HepG2 (cell line): ENCODE measurements around the gene CDH22. TPM values are rescaled to one million over a fixed set of nuclear protein-coding genes. Genes with fewer than 3 reads are reported as not detected.

Experiments used
- ETV6 ChIP-seq: sonication (generic); formaldehyde crosslinking; conservative IDR thresholded peaks from 2 replicates; pipeline ENCODE4 v1.4.0; 2020; ENCODE audit warnings: missing genetic modification reagents
- FOXM1 ChIP-seq: sonication (generic); formaldehyde crosslinking; IDR thresholded peaks from 2 replicates; pipeline ENCODE4 v1.5.0; 2020; ENCODE audit warnings: missing genetic modification reagents
- FOXP1 ChIP-seq, 2 experiments: fragments of 450-650 bp in 1 of 2; IDR thresholded peaks; 2 replicates each; pipeline ENCODE4 v1.6.1; 2017 to 2018; ENCODE audit warnings: antibody characterized with exemption in 1 of 2
- HNF4G ChIP-seq, 2 experiments: sonication (generic) in 1 of 2; formaldehyde crosslinking in 1 of 2; IDR thresholded peaks; 2 replicates each; pipeline versions ENCODE4 v1.4.0 to v1.6.1; 2011 to 2020; ENCODE audit warnings: borderline replicate concordance in 2 of 2, low read depth in 2 of 2, mild to moderate bottlenecking in 2 of 2, low read length in 1 of 2, missing genetic modification reagents in 1 of 2, moderate library complexity in 1 of 2
- ISL2 ChIP-seq: sonication (generic); formaldehyde crosslinking; IDR thresholded peaks from 2 replicates; pipeline ENCODE4 v1.5.0; 2020; ENCODE audit warnings: missing genetic modification reagents
- KDM1A ChIP-seq: IDR thresholded peaks from 2 replicates; pipeline ENCODE4 v1.6.1; 2016; ENCODE audit warnings: missing compliant biosample characterization
- PCBP1 ChIP-seq: fragments of 200-400 bp; formaldehyde crosslinking; IDR thresholded peaks from 2 replicates; pipeline ENCODE4 v1.6.1; 2017; ENCODE audit warnings: mild to moderate bottlenecking, low read depth, low read length, borderline replicate concordance
- RARG ChIP-seq: sonication (generic); formaldehyde crosslinking; IDR thresholded peaks from 2 replicates; pipeline ENCODE4 v1.4.0; 2020; ENCODE audit warnings: low read depth, mild to moderate bottlenecking, missing genetic modification reagents
- RBM39 ChIP-seq: fragments of 200-400 bp; formaldehyde crosslinking; IDR thresholded peaks from one replicate; pipeline ENCODE4 v1.6.1; 2018; ENCODE audit warnings: antibody characterized with exemption, mild to moderate bottlenecking, low read depth, low read length; ENCODE audit not compliant: poor library complexity, severe bottlenecking
- SALL1 ChIP-seq: sonication (generic); formaldehyde crosslinking; IDR thresholded peaks from 2 replicates; pipeline ENCODE4 v1.8.0; 2022; ENCODE audit warnings: mild to moderate bottlenecking, missing genetic modification reagents
- ZBTB7B ChIP-seq: sonication (generic); formaldehyde crosslinking; IDR thresholded peaks from 2 replicates; pipeline ENCODE4 v1.4.0; 2020; ENCODE audit warnings: missing genetic modification reagents
- ZNF253 ChIP-seq: sonication (generic); formaldehyde crosslinking; IDR thresholded peaks from 2 replicates; pipeline ENCODE4 v1.8.0; 2022; ENCODE audit warnings: mild to moderate bottlenecking, missing genetic modification reagents, borderline replicate concordance
- ZNF430 ChIP-seq: sonication (generic); formaldehyde crosslinking; IDR thresholded peaks from 2 replicates; pipeline ENCODE4 v1.9.0; 2021; ENCODE audit warnings: mild to moderate bottlenecking, missing genetic modification reagents
- ZNF567 ChIP-seq: sonication (generic); formaldehyde crosslinking; IDR thresholded peaks from 2 replicates; pipeline ENCODE4 v1.8.1; 2023; ENCODE audit warnings: mild to moderate bottlenecking, missing genetic modification reagents, borderline replicate concordance
- ZNF569 ChIP-seq: sonication (generic); formaldehyde crosslinking; IDR thresholded peaks from 2 replicates; pipeline ENCODE4 v1.5.0; 2020; ENCODE audit warnings: mild to moderate bottlenecking, missing genetic modification reagents, moderate library complexity, borderline replicate concordance
- ZNF737 ChIP-seq: sonication (generic); formaldehyde crosslinking; IDR thresholded peaks from 2 replicates; pipeline ENCODE4 v1.5.0; 2020; ENCODE audit warnings: missing genetic modification reagents, mild to moderate bottlenecking, borderline replicate concordance
- polyA plus RNA-seq, 8 experiments: library from polyadenylated mRNA; depleted of rRNA in 3 of 8; stranded (reverse) in 7 of 8; unstranded in 1 of 8; fragments of >200 nt; fragmentation: Illumina TruSeq in 4 of 8; extraction: Trizol in 4 of 8; gene quantifications; 2 replicates each; pipeline versions ENCODE4 v1.2.1 to v1.2.3, GENCODE V29; 2011 to 2016; ENCODE audit warnings: low read depth in 4 of 8, missing spikeins in 1 of 8, mixed read lengths in 1 of 8; ENCODE audit not compliant: insufficient read depth in 1 of 8
- total RNA-seq, 5 experiments: library from RNA; depleted of rRNA; stranded (reverse); fragments of >200 nt; fragmentation: Illumina TruSeq; extraction: Trizol; gene quantifications; 2 replicates each; pipeline ENCODE4 v1.2.3, GENCODE V29; 2016; ENCODE audit warnings: low read depth in 1 of 5
- TF ChIP-seq, protein P1 (sequence below): sonication (generic); formaldehyde crosslinking; IDR thresholded peaks from 2 replicates; pipeline ENCODE4 v1.4.0; 2020; ENCODE audit warnings: low read depth, mild to moderate bottlenecking, missing genetic modification reagents
- TF ChIP-seq, protein P2 (sequence below): sonication (generic); formaldehyde crosslinking; conservative IDR thresholded peaks from 2 replicates; pipeline ENCODE4 v1.4.0; 2020; ENCODE audit warnings: mild to moderate bottlenecking, missing genetic modification reagents, moderate library complexity
- TF ChIP-seq, protein P3 (sequence below): sonication (generic); formaldehyde crosslinking; IDR thresholded peaks from 2 replicates; pipeline ENCODE4 v1.8.1; 2023; ENCODE audit warnings: mild to moderate bottlenecking, missing genetic modification reagents
- TF ChIP-seq, protein P4 (sequence below): IDR thresholded peaks from 2 replicates; pipeline ENCODE4 v1.6.1; 2016; ENCODE audit warnings: control low read depth
- TF ChIP-seq, protein P5 (sequence below): sonication (generic); formaldehyde crosslinking; IDR thresholded peaks from 2 replicates; pipeline ENCODE4 v1.5.1; 2020; ENCODE audit warnings: missing genetic modification reagents, mild to moderate bottlenecking, borderline replicate concordance

The CDH22 gene
- total and polyA plus RNA-seq, 2 of the 13 experiments (the other 11 are each of a cell fraction or from before 2014, with no cell fraction given), result not detected

DNA sequence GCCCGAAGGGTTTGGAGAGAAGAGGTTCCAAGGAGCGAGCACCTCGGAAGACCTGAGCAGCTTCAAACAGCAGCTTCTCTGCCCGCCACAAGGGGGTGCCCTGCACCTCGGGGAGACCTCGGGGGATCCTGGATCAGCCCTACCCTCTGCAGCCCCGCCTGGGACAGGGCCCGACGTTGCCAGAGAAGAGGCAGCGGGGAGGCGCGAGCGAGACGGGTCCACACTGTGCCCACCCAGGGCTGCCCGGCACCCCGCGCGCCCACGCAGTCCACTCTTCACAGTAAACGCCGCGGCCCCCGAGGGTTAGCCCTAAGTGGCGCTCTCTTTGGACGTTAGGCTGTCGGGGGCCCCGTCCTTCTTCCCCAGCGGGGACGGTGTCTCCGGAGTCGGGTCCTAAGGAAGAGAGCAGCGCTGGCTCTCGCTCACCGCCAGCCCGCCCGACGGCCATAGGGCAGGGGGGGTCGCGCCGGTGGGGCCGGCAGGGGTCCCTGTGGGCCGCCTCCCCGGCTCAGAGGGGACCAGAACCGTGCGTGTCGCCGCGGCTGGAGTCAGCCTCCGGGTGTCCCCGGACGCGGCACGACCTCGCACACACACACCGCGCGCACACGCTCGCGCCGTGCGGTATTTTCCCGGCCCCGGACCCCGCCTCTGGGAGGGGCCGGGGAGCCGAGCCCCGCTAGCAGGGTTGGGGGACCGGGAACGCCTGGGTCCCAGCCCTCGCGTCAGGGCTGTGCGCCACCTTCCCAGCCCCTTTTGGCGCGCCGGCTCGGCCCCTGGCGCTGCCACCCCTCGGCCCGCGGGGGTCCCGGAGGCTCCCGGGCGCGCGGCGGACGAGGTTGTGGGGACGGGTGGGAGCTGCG, 929 bp downstream of the CDH22 start (continued):
- TF ChIP-seq ZNF567 (CRISPR knock-in tag) (peak; percentile 82; the same call in 1 of the 2 replicates), ETV6 (CRISPR knock-in tag) (no peak; the same call in 1 of the 2 replicates), HNF4G (IDR thresholded peaks at IDR 0.05; ENCODE audit: borderline replicate concordance, low read depth, low read length) (no peak), HNF4G (CRISPR knock-in tag; IDR thresholded peaks at IDR 0.05; ENCODE audit: borderline replicate concordance, low read depth) (0 out of 2 replicates have a peak, but pooled peaks have one; percentile 16), RARG (CRISPR knock-in tag) (no peak), RBM39 (peak; percentile 54), KDM1A (CRISPR knock-in tag) (no peak), FOXM1 (no peak), ISL2 (CRISPR knock-in tag) (peak; percentile 60), PCBP1 (0 out of 2 replicates have a peak, but pooled peaks have one; percentile 75), FOXP1 (IDR thresholded peaks at IDR 0.05) (no peak), FOXP1 (CRISPR knock-in tag; IDR thresholded peaks at IDR 0.05) (no peak), ZNF253 (CRISPR knock-in tag) (no peak), ZNF430 (CRISPR knock-in tag) (no peak), ZBTB7B (CRISPR knock-in tag) (peak; percentile 76; the same call in 1 of the 2 replicates), ZNF569 (CRISPR knock-in tag) (no peak), ZNF737 (CRISPR knock-in tag) (no peak), SALL1 (peak; percentile 58; the same call in 1 of the 2 replicates)
- TF ChIP-seq, protein P1, sequence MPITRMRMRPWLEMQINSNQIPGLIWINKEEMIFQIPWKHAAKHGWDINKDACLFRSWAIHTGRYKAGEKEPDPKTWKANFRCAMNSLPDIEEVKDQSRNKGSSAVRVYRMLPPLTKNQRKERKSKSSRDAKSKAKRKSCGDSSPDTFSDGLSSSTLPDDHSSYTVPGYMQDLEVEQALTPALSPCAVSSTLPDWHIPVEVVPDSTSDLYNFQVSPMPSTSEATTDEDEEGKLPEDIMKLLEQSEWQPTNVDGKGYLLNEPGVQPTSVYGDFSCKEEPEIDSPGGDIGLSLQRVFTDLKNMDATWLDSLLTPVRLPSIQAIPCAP (CRISPR knock-in tag), result no peak
- TF ChIP-seq, protein P2, sequence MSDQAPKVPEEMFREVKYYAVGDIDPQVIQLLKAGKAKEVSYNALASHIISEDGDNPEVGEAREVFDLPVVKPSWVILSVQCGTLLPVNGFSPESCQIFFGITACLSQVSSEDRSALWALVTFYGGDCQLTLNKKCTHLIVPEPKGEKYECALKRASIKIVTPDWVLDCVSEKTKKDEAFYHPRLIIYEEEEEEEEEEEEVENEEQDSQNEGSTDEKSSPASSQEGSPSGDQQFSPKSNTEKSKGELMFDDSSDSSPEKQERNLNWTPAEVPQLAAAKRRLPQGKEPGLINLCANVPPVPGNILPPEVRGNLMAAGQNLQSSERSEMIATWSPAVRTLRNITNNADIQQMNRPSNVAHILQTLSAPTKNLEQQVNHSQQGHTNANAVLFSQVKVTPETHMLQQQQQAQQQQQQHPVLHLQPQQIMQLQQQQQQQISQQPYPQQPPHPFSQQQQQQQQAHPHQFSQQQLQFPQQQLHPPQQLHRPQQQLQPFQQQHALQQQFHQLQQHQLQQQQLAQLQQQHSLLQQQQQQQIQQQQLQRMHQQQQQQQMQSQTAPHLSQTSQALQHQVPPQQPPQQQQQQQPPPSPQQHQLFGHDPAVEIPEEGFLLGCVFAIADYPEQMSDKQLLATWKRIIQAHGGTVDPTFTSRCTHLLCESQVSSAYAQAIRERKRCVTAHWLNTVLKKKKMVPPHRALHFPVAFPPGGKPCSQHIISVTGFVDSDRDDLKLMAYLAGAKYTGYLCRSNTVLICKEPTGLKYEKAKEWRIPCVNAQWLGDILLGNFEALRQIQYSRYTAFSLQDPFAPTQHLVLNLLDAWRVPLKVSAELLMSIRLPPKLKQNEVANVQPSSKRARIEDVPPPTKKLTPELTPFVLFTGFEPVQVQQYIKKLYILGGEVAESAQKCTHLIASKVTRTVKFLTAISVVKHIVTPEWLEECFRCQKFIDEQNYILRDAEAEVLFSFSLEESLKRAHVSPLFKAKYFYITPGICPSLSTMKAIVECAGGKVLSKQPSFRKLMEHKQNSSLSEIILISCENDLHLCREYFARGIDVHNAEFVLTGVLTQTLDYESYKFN (CRISPR knock-in tag), result no peak
- TF ChIP-seq, protein P3, sequence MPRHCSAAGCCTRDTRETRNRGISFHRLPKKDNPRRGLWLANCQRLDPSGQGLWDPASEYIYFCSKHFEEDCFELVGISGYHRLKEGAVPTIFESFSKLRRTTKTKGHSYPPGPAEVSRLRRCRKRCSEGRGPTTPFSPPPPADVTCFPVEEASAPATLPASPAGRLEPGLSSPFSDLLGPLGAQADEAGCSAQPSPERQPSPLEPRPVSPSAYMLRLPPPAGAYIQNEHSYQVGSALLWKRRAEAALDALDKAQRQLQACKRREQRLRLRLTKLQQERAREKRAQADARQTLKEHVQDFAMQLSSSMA (CRISPR knock-in tag), result no peak
- TF ChIP-seq, protein P4, sequence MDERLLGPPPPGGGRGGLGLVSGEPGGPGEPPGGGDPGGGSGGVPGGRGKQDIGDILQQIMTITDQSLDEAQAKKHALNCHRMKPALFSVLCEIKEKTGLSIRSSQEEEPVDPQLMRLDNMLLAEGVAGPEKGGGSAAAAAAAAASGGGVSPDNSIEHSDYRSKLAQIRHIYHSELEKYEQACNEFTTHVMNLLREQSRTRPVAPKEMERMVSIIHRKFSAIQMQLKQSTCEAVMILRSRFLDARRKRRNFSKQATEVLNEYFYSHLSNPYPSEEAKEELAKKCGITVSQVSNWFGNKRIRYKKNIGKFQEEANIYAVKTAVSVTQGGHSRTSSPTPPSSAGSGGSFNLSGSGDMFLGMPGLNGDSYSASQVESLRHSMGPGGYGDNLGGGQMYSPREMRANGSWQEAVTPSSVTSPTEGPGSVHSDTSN (CRISPR knock-in tag), result no peak
- TF ChIP-seq, protein P5, sequence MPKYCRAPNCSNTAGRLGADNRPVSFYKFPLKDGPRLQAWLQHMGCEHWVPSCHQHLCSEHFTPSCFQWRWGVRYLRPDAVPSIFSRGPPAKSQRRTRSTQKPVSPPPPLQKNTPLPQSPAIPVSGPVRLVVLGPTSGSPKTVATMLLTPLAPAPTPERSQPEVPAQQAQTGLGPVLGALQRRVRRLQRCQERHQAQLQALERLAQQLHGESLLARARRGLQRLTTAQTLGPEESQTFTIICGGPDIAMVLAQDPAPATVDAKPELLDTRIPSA, result 0 out of 2 replicates have a peak, but pooled peaks have one; percentile 37
